Astrocyte (in vitro differentiated cells and primary cell): Measurements from ENCODE around the gene CNTN3.

ENCODE experiments used
- EZH2 ChIP-seq: IDR thresholded peaks from 2 replicates; pipeline ENCODE4 v1.6.1; 2012; ENCODE audit warnings: mild to moderate bottlenecking, low read length, inconsistent platforms; ENCODE audit not compliant: insufficient read depth
- TF ChIP-seq, protein P1 (sequence below): IDR thresholded peaks from 2 replicates; pipeline ENCODE4 v1.5.1; 2011; ENCODE audit warnings: low read depth, mild to moderate bottlenecking, inconsistent platforms, low read length, moderate library complexity; ENCODE audit not compliant: insufficient read depth

DNA sequence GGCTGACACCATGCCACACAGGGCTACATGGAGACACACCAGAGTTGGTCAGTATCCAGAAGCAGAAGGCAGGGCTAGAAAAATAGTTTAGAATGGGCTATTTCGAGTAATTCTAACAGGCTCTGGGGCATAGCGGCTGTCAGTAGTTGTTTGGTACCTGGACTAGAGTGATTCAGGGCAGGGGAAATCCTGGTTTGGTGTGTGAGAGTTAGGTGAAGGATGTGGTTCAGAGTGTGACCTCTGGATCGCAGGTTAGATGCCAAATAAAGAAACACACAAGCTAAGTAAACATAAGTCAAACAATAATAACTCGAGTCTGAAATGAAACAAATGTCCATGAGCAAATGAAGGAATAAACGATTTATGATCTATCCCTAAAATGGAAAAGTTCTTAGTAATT lies 31.5 kb downstream of the CNTN3 start:
- no peak for TF ChIP-seq EZH2
- TF ChIP-seq, protein P1, sequence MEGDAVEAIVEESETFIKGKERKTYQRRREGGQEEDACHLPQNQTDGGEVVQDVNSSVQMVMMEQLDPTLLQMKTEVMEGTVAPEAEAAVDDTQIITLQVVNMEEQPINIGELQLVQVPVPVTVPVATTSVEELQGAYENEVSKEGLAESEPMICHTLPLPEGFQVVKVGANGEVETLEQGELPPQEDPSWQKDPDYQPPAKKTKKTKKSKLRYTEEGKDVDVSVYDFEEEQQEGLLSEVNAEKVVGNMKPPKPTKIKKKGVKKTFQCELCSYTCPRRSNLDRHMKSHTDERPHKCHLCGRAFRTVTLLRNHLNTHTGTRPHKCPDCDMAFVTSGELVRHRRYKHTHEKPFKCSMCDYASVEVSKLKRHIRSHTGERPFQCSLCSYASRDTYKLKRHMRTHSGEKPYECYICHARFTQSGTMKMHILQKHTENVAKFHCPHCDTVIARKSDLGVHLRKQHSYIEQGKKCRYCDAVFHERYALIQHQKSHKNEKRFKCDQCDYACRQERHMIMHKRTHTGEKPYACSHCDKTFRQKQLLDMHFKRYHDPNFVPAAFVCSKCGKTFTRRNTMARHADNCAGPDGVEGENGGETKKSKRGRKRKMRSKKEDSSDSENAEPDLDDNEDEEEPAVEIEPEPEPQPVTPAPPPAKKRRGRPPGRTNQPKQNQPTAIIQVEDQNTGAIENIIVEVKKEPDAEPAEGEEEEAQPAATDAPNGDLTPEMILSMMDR = no peak
